Osteoblast (primary cell): ENCODE measurements around the gene CEP85. TPM values are rescaled to one million over a fixed set of nuclear protein-coding genes. Genes with fewer than 3 reads are reported as not detected.

Experiments
- DNase-seq: peaks from one replicate; pipeline ENCODE4 v3.0.0; 2011; ENCODE audit warnings: low spot score, mixed read lengths; ENCODE audit not compliant: insufficient read length; ENCODE audit errors: missing footprints
- H2AFZ ChIP-seq: 2 replicates; pipeline ENCODE4 v1.6.0; 2011; ENCODE audit warnings: mild to moderate bottlenecking, low read length
- H3K27ac ChIP-seq: 2 replicates; pipeline ENCODE4 v1.5.1; 2011; ENCODE audit warnings: mild to moderate bottlenecking, low read depth, low read length, moderate library complexity
- H3K27me3 ChIP-seq: 2 replicates; pipeline ENCODE4 v1.6.0; 2012; ENCODE audit warnings: mild to moderate bottlenecking, control low read depth, inconsistent platforms, low read length, moderate library complexity; ENCODE audit not compliant: insufficient read depth
- H3K36me3 ChIP-seq: 2 replicates; pipeline ENCODE4 v1.5.1; 2011; ENCODE audit warnings: mild to moderate bottlenecking, low read length, control low read depth, moderate library complexity; ENCODE audit not compliant: insufficient read depth
- H3K4me1 ChIP-seq: 2 replicates; pipeline ENCODE4 v1.5.1; 2011; ENCODE audit warnings: mild to moderate bottlenecking, low read length, control low read depth, moderate library complexity; ENCODE audit not compliant: insufficient read depth
- H3K4me2 ChIP-seq: 2 replicates; pipeline ENCODE4 v1.6.0; 2011; ENCODE audit warnings: mild to moderate bottlenecking, low read length; ENCODE audit not compliant: insufficient read depth
- H3K4me3 ChIP-seq: fragments of 200-600 bp; sonication (generic); 3 replicates; pipeline ENCODE4 v1.5.1; 2012; ENCODE audit warnings: mild to moderate bottlenecking, low read length, inconsistent platforms; ENCODE audit not compliant: insufficient read depth
- H3K79me2 ChIP-seq: 2 replicates; pipeline ENCODE4 v1.6.0; 2012; ENCODE audit warnings: mild to moderate bottlenecking, low read length, control low read depth, inconsistent platforms; ENCODE audit not compliant: insufficient read depth
- H3K9me3 ChIP-seq: 2 replicates; pipeline ENCODE4 v1.5.1; 2011; ENCODE audit warnings: low read depth, low read length, control low read depth
- H4K20me1 ChIP-seq: 2 replicates; pipeline ENCODE4 v1.6.0; 2012; ENCODE audit warnings: mild to moderate bottlenecking, low read length, control low read depth; ENCODE audit not compliant: insufficient read depth
- total RNA-seq: library from RNA; depleted of rRNA; stranded (reverse); fragments of >200 nt; gene quantifications from 2 replicates; pipeline ENCODE4 v1.2.3, GENCODE V29; 2012
- TF ChIP-seq, protein P1 (sequence below): IDR thresholded peaks from 2 replicates; pipeline ENCODE4 v1.5.1; 2011; ENCODE audit warnings: mild to moderate bottlenecking, low read depth, low read length, moderate library complexity; ENCODE audit errors: extremely low read depth

Gene CEP85
- total RNA-seq, 1 donor = 8.0 TPM

DNA sequence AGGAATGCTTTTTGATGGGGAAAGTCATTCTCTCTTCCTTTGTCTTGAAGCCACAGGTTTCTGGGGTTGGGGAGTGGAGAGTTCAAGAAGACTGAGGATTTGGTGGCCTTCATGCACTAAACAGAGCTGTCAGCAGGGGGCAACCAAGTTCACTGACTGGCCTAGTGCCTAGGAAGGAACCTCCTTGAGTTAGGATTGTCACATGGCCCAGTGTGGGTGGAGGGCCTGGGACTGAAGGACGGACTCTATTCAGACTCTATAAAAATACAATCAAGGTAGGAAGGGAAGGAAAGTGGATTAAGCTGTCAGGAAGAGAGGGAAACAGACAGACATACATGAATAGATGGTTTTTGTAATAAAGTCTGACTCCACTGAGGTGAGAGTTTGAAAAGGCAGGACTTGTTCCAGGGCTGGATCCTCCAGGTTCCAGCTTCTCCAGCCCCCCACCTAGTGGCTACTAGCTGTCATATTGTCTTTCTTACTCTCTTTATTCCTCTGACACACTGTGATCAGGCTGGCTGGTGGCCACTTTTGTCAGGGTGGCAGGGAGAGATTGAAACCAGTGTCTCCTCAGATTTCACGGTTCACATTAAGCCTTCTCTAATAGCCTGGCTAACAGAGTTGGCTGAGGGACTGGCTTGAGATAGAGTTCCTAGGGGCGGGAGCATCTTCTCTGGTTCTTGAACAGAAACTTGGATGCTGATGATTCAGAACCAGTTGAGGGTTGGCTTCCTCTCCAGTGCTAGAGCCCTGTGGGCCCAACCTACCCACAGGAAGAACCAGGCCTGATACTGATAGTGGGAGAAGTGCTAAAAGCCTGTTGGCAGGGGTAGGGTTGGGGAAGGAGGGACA is 41.8 kb downstream of the CEP85 start:
- Histone ChIP-seq H2AFZ (peak overlapping the region; percentile 35), H3K4me1 (peaks cover 49% of the 10 kb centered on the region), H3K4me3 (peak overlapping the region; percentile 14), H3K27me3 (no peaks in the 10 kb centered on the region), H3K79me2 (peaks cover 16% of the 10 kb centered on the region), H3K4me2 (peak overlapping the region; percentile 68), H4K20me1 (peaks cover 3% of the 10 kb centered on the region), H3K9me3 (no peaks in the 10 kb centered on the region), H3K36me3 (peaks cover 32% of the 10 kb centered on the region), H3K27ac (peak overlapping the region; percentile 76)
- DNase-seq = peak; percentile 93
- TF ChIP-seq, protein P1, sequence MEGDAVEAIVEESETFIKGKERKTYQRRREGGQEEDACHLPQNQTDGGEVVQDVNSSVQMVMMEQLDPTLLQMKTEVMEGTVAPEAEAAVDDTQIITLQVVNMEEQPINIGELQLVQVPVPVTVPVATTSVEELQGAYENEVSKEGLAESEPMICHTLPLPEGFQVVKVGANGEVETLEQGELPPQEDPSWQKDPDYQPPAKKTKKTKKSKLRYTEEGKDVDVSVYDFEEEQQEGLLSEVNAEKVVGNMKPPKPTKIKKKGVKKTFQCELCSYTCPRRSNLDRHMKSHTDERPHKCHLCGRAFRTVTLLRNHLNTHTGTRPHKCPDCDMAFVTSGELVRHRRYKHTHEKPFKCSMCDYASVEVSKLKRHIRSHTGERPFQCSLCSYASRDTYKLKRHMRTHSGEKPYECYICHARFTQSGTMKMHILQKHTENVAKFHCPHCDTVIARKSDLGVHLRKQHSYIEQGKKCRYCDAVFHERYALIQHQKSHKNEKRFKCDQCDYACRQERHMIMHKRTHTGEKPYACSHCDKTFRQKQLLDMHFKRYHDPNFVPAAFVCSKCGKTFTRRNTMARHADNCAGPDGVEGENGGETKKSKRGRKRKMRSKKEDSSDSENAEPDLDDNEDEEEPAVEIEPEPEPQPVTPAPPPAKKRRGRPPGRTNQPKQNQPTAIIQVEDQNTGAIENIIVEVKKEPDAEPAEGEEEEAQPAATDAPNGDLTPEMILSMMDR = peak; percentile 79

DNA sequence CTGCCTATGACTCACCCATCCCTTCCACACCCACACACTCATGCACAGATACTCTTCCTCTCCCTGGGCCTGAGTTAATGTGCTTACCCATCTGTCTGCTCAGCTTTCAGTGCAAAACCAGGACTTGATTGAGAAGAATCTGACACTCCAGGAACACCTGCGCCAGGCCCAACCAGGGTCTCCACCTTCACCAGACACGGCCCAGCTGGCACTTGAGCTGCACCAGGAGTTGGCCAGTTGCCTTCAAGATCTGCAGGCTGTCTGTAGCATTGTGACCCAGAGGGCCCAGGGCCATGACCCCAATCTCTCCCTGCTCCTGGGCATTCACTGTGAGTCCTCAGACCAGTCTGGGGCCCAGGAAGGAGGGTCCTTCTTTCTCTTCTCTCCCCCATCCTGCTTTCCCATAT is 42.4 kb downstream of the CEP85 start:
- H3K27ac ChIP-seq = peak overlapping the region; percentile 76
- H3K36me3 ChIP-seq = peaks cover 33% of the 10 kb centered on the region
- H3K4me3 ChIP-seq = peak overlapping the region; percentile 14
- peak; percentile 96 for DNase-seq
- peaks cover 55% of the 10 kb centered on the region for H3K4me1 ChIP-seq
- H3K79me2 ChIP-seq = peaks cover 22% of the 10 kb centered on the region
- H3K27me3 ChIP-seq = no peaks in the 10 kb centered on the region
- peak overlapping the region; percentile 68 for H3K4me2 ChIP-seq
- no peak overlapping the region for H2AFZ ChIP-seq
- TF ChIP-seq, protein P1 = no peak
- peaks cover 10% of the 10 kb centered on the region for H4K20me1 ChIP-seq
- no peaks in the 10 kb centered on the region for H3K9me3 ChIP-seq

DNA sequence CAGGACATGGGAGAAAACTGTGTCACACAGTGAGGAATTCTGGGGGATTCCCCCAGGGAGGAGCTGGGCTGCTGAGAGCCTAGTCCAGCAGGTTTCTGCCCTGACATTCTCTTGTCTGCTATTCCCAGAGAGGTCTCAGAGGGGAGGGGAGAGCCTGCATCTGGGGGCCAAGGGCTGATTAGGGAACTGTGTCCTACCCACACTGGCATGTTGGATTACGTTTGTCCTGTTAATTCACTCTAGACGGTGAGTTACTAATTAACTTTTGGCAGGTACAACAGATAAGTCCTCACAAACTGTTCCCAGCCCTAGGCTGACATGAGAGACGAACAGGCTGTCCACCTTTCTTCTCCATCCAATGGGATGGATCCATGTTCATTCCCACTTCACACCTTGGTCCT is 43.3 kb downstream of the CEP85 start:
- Histone ChIP-seq H3K36me3 (peaks cover 32% of the 10 kb centered on the region), H3K4me1 (peaks cover 63% of the 10 kb centered on the region), H3K27me3 (no peaks in the 10 kb centered on the region), H3K4me3 (no peak overlapping the region), H3K79me2 (peaks cover 30% of the 10 kb centered on the region), H3K4me2 (no peak overlapping the region), H3K9me3 (no peaks in the 10 kb centered on the region), H2AFZ (no peak overlapping the region), H3K27ac (peak overlapping the region; percentile 76), H4K20me1 (peaks cover 16% of the 10 kb centered on the region)
- no peak for DNase-seq
- TF ChIP-seq, protein P1 = no peak

- no peaks in the 10 kb centered on the region for H3K27me3 ChIP-seq
- TF ChIP-seq, protein P1 = no peak
- peak overlapping the region; percentile 14 for H3K4me2 ChIP-seq
- H3K4me3 ChIP-seq = no peak overlapping the region
- H3K36me3 ChIP-seq = peaks cover 35% of the 10 kb centered on the region
- H3K4me1 ChIP-seq = peaks cover 68% of the 10 kb centered on the region
- peaks cover 34% of the 10 kb centered on the region for H3K79me2 ChIP-seq
- H3K27ac ChIP-seq = peak overlapping the region; percentile 76
- peaks cover 18% of the 10 kb centered on the region for H4K20me1 ChIP-seq
- DNase-seq = peak; percentile 70
- no peak overlapping the region for H2AFZ ChIP-seq
- no peaks in the 10 kb centered on the region for H3K9me3 ChIP-seq
These were observed 43.7 kb downstream of the CEP85 start for GRCh38 chr1:26277719-26278118.
